Fibroblast of the aortic adventitia (primary cell): ENCODE results near the gene BRME1. TPM values are rescaled to one million over a fixed set of nuclear protein-coding genes. Genes with fewer than 3 reads are reported as not detected.

ENCODE experiments used
- DNase-seq: peaks from one replicate; pipeline ENCODE4 v3.0.0-alpha.2; 2010; ENCODE audit warnings: low read depth
- H3K4me3 ChIP-seq: 2 replicates; pipeline ENCODE4 v1.5.1; 2011; ENCODE audit warnings: low read depth, mild to moderate bottlenecking, control low read depth, low read length, moderate library complexity
- total RNA-seq: library from RNA; depleted of rRNA; stranded (reverse); fragments of >200 nt; gene quantifications from 2 replicates; pipeline ENCODE4 v1.2.3, GENCODE V29; 2012; ENCODE audit warnings: low replicate concordance
- TF ChIP-seq, protein P1 (sequence below): IDR thresholded peaks from 2 replicates; pipeline ENCODE4 v1.5.1; 2011; ENCODE audit warnings: mild to moderate bottlenecking, low read length, control low read depth, inconsistent platforms; ENCODE audit not compliant: insufficient read depth

The BRME1 gene
- total RNA-seq, 1 donor = 1.8 TPM

DNA sequence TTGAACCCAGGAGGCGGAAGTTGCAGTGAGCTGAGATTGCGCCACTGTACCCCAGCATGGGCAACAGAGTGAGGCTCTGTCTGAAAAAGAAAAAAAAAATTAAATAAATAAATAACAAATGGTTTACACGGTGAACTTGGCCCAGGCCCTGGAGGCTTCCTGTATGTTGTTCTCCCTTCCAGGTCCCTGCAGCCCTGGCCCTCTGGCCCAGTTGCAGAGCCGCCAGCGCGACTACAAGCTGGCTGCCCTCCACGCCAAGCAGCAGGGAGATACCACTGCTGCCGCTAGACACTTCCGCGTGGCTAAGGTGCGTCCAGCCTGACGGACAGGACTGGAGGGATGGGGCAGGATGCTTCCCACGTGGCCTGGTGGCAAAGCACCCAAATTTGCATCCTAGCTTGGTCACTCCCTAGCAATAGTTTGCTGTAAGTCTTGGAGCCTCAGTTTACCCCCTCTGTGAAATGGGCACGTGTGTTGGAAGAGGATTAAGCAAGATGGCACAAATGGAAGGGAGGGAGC lies 12.0 kb upstream of the BRME1 start:
- no peak for DNase-seq
- no peak overlapping the region for H3K4me3 ChIP-seq
- TF ChIP-seq, protein P1, sequence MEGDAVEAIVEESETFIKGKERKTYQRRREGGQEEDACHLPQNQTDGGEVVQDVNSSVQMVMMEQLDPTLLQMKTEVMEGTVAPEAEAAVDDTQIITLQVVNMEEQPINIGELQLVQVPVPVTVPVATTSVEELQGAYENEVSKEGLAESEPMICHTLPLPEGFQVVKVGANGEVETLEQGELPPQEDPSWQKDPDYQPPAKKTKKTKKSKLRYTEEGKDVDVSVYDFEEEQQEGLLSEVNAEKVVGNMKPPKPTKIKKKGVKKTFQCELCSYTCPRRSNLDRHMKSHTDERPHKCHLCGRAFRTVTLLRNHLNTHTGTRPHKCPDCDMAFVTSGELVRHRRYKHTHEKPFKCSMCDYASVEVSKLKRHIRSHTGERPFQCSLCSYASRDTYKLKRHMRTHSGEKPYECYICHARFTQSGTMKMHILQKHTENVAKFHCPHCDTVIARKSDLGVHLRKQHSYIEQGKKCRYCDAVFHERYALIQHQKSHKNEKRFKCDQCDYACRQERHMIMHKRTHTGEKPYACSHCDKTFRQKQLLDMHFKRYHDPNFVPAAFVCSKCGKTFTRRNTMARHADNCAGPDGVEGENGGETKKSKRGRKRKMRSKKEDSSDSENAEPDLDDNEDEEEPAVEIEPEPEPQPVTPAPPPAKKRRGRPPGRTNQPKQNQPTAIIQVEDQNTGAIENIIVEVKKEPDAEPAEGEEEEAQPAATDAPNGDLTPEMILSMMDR = no peak

GRCh38 chr19:13914777-13915176 lies 8.9 kb upstream of the BRME1 start:
- TF ChIP-seq, protein P1 = no peak
- H3K4me3 ChIP-seq = no peak overlapping the region
- no peak for DNase-seq

DNA sequence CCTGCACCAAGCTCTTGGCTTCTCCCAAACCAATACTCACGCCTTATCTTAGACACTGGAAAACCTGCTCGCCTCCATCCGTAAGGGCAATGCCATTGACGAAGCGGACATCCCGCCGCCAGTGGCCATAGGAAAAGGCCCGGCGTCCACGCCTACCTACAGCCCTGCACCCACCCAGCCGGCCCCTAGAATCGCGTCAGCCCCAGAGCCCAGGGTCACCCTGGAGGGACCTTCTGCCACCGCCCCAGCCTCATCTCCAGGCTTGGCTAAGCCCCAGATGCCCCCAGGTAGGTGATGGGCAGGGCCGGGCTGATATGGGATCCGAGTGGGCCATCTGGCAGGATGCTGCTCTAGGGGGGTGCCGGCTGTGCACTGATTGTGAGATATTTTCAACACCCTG lies 7.4 kb upstream of the BRME1 start:
- no peak for DNase-seq
- TF ChIP-seq, protein P1 = no peak
- H3K4me3 ChIP-seq = no peak overlapping the region

GRCh38 chr19:13909430-13909829 lies 3.5 kb upstream of the BRME1 start:
- TF ChIP-seq, protein P1 = no peak
- DNase-seq = no peak

GRCh38 chr19:13908674-13909073 lies 2.8 kb upstream of the BRME1 start:
- H3K4me3 ChIP-seq = no peak overlapping the region
- DNase-seq = no peak
- TF ChIP-seq, protein P1 = no peak

More at GRCh38 chr19:13909430-13909829, 3.5 kb upstream of the BRME1 start:
- no peak overlapping the region for H3K4me3 ChIP-seq

DNA sequence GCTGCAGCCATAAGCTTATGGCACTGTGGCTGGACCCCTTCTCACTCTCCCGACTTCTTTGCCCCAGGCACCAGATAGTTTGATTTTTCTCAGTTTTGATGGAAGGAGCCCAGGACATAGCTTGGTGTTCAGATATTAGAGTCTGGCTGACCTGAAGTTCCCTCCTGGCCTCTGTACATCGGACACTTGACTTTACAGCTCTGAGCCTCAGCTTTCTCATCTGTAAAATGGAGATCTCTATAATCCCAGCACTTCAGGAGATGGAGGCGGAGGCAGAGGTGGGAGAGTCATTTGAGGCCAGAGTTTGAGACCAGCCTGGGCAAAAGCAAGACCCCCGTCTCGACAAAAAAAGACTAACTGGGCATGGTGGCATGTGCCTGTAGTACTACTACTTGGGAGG lies 993 bp upstream of the BRME1 start:
- DNase-seq = no peak
- H3K4me3 ChIP-seq = peak overlapping the region; percentile 95
- TF ChIP-seq, protein P1 = no peak

DNA sequence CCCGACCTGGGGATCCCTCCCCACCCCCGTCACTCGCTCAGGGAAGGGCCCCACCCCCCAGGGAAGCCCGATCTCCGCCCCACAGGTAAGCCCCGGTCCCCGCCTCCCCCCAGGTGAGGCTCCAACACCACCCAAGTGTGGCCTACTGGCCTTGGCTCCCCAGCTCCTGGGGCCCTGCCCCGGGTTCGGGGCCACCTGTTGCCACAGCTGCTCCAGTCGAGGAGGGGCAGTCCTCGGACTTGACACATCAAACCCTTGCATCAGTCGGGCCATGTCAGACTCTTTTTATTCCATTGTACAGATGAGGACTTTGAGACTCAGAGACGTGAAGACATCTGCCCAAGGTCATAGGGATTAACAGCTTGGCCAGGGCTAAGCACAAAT lies 596 bp upstream of the BRME1 start:
- DNase-seq = no peak
- H3K4me3 ChIP-seq = peak overlapping the region; percentile 95
- TF ChIP-seq, protein P1 = no peak
